DOHH2 (cell line): ENCODE measurements around the gene VSIG10L.

Experiments used
- EZH2phosphoT487 ChIP-seq: fragments of 200-600 bp; sonication (generic); IDR thresholded peaks from 2 replicates; pipeline ENCODE4 v1.6.1; 2017; ENCODE audit warnings: borderline replicate concordance, mild to moderate bottlenecking, antibody characterized with exemption, low read length, moderate library complexity, mixed read lengths
- TF ChIP-seq, protein P1 (sequence below): fragments of 200-600 bp; sonication (generic); IDR thresholded peaks from one replicate; pipeline ENCODE4 v1.5.1; 2014; ENCODE audit warnings: antibody characterized with exemption, mild to moderate bottlenecking, low read depth, low read length; ENCODE audit not compliant: poor library complexity, severe bottlenecking

DNA sequence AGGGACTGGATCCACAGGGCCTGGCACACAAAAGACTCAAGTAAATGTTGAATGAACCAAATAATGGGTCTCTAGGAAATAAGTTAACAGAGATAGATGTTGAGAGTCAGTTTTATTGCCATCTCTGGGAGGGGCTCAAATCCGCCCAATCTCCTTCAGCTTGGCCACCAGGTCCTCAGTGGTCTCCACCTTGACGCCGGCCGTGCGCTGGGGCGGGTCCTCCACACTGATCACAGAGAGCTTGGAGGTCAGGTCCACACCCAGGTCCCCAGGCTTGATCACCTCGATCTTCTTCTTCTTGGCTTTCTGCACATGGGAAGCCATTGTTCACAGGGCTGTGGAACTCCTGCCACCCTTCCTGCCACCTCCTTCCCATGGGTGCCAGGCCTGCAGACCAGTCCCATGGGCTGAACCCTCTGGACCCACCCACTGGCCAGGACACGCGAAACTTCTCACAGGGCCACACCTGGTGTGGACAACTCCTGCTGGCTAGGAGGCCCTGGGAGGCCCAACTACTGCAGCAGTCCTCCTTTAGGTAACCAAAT lies 3.2 kb upstream of the VSIG10L start:
- TF ChIP-seq, protein P1, sequence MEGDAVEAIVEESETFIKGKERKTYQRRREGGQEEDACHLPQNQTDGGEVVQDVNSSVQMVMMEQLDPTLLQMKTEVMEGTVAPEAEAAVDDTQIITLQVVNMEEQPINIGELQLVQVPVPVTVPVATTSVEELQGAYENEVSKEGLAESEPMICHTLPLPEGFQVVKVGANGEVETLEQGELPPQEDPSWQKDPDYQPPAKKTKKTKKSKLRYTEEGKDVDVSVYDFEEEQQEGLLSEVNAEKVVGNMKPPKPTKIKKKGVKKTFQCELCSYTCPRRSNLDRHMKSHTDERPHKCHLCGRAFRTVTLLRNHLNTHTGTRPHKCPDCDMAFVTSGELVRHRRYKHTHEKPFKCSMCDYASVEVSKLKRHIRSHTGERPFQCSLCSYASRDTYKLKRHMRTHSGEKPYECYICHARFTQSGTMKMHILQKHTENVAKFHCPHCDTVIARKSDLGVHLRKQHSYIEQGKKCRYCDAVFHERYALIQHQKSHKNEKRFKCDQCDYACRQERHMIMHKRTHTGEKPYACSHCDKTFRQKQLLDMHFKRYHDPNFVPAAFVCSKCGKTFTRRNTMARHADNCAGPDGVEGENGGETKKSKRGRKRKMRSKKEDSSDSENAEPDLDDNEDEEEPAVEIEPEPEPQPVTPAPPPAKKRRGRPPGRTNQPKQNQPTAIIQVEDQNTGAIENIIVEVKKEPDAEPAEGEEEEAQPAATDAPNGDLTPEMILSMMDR, result no peak
- TF ChIP-seq EZH2phosphoT487, result no peak
